Sigmoid colon (tissue), 4 donors: Measurements from ENCODE around the gene PMPCB.

ENCODE experiments used
- CTCF ChIP-seq, 4 experiments: fragments of 450-650 bp in 3 of 4; fragments of 200-600 bp in 1 of 4; IDR thresholded peaks; one replicate each; pipeline ENCODE4 v1.5.1; 2016 to 2019; ENCODE audit warnings: antibody characterized with exemption in 4 of 4, mild to moderate bottlenecking in 3 of 4, moderate library complexity in 2 of 4
- EP300 ChIP-seq, 4 donors: sonication (generic); formaldehyde crosslinking; IDR thresholded peaks; one replicate each; pipeline ENCODE4 v1.6.1; 2017; ENCODE audit warnings: antibody characterized with exemption in 4 of 4

GRCh38 chr7:103341466-103341865, 44.2 kb downstream of the PMPCB start:
- no peak for TF ChIP-seq EP300 (IDR thresholded peaks at IDR 0.05)
- TF ChIP-seq CTCF (IDR thresholded peaks at IDR 0.05) = no peak
